ENCODE measurements around the gene LHPP.

Gene LHPP

DNA sequence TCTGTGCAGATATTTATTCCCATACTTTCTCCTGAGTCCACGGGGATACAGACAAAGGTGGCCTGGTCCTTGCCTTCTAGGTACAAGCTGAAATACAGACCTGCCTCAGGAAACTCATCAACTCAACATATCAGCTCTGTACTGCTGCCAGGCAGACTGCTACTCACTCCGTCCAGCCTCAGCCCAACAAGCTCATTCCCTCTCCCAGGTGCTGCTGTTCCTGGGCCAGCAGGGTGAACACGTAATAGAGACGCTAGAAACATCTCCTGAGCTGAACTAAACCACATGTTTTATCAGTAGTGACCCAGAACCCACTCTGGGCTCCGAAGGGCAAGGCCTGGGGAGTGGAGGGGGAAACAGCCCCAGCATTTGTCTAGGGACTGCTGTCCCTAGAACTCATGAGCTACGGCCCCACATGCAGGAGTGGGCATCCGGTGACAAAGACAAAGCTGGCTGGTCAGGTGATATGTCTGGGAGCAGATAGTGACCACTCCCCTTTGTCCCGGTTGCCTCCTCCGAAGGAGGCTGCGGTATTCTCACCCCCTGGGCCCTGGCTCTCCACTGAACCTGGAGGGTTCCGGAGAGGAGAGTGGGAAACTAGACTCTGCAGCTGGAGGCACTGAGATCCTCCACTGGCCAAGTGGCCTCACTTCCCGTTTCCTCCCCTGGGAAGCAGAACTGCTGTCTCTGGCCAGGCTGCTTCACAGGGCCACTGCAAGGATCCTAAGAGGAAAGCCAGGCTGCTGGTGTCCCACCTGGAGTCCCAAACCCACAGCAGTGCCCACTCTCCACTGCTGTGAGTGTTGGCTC, 166.4 kb downstream of the LHPP start:
- TF ChIP-seq, protein P1, sequence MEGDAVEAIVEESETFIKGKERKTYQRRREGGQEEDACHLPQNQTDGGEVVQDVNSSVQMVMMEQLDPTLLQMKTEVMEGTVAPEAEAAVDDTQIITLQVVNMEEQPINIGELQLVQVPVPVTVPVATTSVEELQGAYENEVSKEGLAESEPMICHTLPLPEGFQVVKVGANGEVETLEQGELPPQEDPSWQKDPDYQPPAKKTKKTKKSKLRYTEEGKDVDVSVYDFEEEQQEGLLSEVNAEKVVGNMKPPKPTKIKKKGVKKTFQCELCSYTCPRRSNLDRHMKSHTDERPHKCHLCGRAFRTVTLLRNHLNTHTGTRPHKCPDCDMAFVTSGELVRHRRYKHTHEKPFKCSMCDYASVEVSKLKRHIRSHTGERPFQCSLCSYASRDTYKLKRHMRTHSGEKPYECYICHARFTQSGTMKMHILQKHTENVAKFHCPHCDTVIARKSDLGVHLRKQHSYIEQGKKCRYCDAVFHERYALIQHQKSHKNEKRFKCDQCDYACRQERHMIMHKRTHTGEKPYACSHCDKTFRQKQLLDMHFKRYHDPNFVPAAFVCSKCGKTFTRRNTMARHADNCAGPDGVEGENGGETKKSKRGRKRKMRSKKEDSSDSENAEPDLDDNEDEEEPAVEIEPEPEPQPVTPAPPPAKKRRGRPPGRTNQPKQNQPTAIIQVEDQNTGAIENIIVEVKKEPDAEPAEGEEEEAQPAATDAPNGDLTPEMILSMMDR (conservative IDR thresholded peaks at IDR 0.05; ENCODE audit: low read depth, low read length) = no peak
- DNase-seq (ENCODE audit: low read depth) = peak; percentile 14
- H3K4me3 ChIP-seq (ENCODE audit: low read depth, low read length) = no peak overlapping the region

DNA sequence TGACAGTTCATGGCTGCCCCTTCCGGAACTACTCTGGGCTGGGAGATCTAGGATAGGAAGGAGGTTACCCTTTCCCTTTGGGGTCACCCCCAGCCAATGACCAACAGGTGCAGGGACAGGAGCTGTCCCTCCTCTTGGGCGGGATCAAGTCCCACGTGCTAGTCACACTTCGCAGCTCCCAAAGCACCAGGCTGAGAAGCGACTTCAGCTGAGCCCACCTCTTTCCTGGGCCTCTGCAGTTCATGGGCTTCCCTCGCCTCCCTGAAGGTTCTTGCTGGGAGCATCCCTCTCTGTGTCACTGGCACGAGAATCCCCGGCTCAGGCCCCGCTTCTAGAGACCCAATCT, 167.0 kb downstream of the LHPP start:
- TF ChIP-seq, protein P1 (conservative IDR thresholded peaks at IDR 0.05; ENCODE audit: low read depth, low read length) = no peak
- DNase-seq (ENCODE audit: low read depth) = no peak
- no peak overlapping the region for H3K4me3 ChIP-seq (ENCODE audit: low read depth, low read length)

DNA sequence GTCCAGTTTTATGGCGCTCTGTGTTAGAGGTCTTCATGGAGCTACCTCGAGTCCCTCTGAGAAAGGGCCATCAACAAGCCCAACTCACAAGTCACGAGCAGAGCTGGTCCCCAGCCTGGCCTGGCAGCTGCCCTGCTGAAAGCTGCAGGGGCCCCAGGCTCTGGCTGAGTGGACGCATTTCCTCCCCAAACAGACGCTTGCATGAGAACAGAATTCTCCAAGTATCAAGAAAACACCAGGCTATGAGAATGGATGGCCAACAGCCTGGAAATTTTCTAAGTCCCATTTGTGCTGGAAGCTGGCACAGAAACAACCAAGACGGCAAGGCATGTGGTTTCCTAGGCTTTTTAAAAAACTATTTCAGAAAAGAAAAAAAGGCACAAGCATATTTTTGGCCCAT, 167.8 kb downstream of the LHPP start:
- H3K4me3 ChIP-seq (ENCODE audit: low read depth, low read length) = no peak overlapping the region
- DNase-seq (ENCODE audit: low read depth) = no peak
- TF ChIP-seq, protein P1 (conservative IDR thresholded peaks at IDR 0.05; ENCODE audit: low read depth, low read length) = no peak

DNA sequence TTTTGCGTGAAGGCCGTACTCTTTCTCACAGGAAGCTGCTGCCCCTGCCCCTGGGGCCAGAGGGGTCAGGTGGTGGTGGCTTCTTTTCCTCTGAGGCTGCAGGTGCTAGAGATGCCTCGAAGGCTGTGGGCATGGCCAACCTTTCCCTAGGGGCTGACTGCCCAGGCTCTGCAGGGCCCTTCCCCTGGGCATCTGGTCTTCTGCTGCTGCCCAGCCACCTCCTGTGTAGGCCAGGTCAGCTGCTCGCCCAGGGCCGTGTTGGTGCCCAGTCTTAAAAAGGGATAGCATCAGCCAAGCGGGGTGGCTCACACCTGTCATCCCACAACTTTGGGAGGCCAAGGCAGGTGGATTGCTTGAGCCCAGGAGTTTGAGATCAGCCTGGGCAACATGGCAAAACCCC, 168.2 kb downstream of the LHPP start:
- TF ChIP-seq, protein P1 (conservative IDR thresholded peaks at IDR 0.05; ENCODE audit: low read depth, low read length) = no peak

DNA sequence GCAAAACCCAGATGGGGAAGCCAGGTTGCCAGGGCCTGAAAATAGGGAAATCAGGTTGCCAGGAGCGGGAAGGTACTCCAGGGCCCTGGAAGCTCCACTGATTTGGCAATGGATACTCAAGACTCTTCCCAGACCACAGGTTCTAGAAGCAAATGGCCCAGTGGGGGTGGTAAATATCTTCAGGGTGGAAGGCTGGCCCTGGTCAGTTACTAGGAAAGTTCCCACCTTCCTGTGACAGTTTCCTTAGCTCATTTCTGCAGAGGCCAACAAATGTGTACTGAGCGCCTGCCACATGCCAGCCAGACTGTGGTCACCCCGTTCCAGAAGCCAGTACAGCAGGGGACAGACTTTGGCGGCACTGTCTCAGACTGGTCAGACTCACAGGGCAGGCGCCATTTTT, 168.9 kb downstream of the LHPP start:
- TF ChIP-seq, protein P1 (conservative IDR thresholded peaks at IDR 0.05; ENCODE audit: low read depth, low read length) = no peak
- no peak overlapping the region for H3K4me3 ChIP-seq (ENCODE audit: low read depth, low read length)
- DNase-seq (ENCODE audit: low read depth) = no peak

More for the DNA sequence above, 168.2 kb downstream of the LHPP start:
- DNase-seq (ENCODE audit: low read depth) = no peak
- H3K4me3 ChIP-seq (ENCODE audit: low read depth, low read length) = no peak overlapping the region

DNA sequence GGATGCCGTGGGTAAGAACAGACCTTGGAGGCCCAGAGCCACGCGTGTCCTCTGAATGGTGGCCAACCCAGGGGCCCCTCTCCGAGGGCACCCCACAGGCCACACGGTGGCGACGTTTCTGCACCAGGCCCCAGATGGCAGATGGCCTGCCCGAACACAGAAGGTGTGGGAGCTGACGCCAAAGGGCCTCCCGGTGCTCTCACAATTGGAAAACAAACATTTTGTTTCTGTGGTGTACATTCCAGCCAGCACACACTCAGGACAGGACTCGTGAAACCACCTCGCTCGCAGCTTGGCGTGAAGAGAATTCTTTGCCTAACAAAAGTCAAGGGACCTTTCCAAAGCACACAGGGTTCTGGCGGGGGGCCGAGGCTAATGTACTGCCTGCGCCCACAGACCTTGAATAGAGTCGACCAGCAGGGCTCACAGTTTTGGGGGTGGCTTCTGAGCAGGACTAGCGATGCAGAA, 170.5 kb downstream of the LHPP start:
- peak; percentile 96 for DNase-seq (ENCODE audit: low read depth)
- TF ChIP-seq, protein P1 (conservative IDR thresholded peaks at IDR 0.05; ENCODE audit: low read depth, low read length) = peak; percentile 76
- H3K4me3 ChIP-seq (ENCODE audit: low read depth, low read length) = no peak overlapping the region

DNA sequence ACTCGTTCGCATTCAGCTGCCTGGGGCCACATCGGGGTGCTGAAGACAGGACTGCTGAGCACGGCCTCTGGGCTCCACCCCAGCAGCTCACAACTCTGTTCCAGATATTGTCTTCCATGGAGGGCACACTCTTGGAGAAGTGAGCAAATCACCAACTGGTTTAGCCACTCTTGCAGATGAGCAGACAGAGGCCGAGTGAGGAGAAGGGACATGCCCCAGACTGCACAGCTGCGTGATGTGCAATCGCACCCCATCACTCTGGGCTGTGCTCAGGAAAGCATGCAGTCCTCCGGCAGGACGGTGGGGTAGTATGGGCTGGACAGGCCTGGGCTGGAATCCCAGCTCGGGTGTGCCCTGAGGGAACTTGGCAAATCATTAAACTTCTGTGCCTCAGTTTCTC, 170.9 kb downstream of the LHPP start:
- TF ChIP-seq, protein P1 (conservative IDR thresholded peaks at IDR 0.05; ENCODE audit: low read depth, low read length) = no peak
- DNase-seq (ENCODE audit: low read depth) = no peak
- H3K4me3 ChIP-seq (ENCODE audit: low read depth, low read length) = no peak overlapping the region
